OCI-LY7 (cell line): ENCODE data around the gene STPG4.

Experiments
- EZH2phosphoT487 ChIP-seq: fragments of 200-600 bp; sonication (generic); IDR thresholded peaks from 2 replicates; pipeline ENCODE4 v1.6.1; 2018; ENCODE audit warnings: low read depth, borderline replicate concordance, mild to moderate bottlenecking, mixed run types, antibody characterized with exemption, low read length, moderate library complexity, mixed read lengths
- TF ChIP-seq, protein P1 (sequence below): fragments of 200-600 bp; sonication (generic); conservative IDR thresholded peaks from 2 replicates; pipeline ENCODE4 v1.5.1; 2014; ENCODE audit warnings: mild to moderate bottlenecking, antibody characterized with exemption, low read length, moderate library complexity, mixed read lengths

GRCh38 chr2:47112665-47113435, 42.3 kb downstream of the STPG4 start:
- TF ChIP-seq, protein P1, sequence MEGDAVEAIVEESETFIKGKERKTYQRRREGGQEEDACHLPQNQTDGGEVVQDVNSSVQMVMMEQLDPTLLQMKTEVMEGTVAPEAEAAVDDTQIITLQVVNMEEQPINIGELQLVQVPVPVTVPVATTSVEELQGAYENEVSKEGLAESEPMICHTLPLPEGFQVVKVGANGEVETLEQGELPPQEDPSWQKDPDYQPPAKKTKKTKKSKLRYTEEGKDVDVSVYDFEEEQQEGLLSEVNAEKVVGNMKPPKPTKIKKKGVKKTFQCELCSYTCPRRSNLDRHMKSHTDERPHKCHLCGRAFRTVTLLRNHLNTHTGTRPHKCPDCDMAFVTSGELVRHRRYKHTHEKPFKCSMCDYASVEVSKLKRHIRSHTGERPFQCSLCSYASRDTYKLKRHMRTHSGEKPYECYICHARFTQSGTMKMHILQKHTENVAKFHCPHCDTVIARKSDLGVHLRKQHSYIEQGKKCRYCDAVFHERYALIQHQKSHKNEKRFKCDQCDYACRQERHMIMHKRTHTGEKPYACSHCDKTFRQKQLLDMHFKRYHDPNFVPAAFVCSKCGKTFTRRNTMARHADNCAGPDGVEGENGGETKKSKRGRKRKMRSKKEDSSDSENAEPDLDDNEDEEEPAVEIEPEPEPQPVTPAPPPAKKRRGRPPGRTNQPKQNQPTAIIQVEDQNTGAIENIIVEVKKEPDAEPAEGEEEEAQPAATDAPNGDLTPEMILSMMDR: no peak
- no peak for TF ChIP-seq EZH2phosphoT487
